ENCODE data around the gene RABGAP1L.

DNA sequence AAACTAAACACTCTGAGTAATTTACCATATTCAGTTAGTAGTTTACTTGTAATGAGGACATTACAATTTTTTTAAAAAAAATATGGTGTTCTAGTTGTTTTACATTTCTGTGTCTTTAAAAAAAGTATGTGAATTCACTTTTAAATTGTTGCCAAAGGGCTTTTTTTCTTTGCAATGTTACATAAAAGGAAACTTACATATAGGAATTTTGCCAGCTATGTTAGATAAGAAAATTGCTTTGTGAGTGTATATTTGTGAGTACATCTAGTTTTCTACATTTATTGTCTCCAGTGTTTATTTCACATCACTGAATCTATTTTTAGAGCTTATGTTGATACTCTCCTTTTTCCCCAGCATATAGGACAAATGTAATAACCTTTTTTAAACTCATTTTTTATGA lies 495.2 kb downstream of the RABGAP1L start:
- TF ChIP-seq, protein P1, sequence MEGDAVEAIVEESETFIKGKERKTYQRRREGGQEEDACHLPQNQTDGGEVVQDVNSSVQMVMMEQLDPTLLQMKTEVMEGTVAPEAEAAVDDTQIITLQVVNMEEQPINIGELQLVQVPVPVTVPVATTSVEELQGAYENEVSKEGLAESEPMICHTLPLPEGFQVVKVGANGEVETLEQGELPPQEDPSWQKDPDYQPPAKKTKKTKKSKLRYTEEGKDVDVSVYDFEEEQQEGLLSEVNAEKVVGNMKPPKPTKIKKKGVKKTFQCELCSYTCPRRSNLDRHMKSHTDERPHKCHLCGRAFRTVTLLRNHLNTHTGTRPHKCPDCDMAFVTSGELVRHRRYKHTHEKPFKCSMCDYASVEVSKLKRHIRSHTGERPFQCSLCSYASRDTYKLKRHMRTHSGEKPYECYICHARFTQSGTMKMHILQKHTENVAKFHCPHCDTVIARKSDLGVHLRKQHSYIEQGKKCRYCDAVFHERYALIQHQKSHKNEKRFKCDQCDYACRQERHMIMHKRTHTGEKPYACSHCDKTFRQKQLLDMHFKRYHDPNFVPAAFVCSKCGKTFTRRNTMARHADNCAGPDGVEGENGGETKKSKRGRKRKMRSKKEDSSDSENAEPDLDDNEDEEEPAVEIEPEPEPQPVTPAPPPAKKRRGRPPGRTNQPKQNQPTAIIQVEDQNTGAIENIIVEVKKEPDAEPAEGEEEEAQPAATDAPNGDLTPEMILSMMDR (conservative IDR thresholded peaks at IDR 0.05; ENCODE audit: low read length), result no peak
- TF ChIP-seq EZH2phosphoT487 (IDR thresholded peaks at IDR 0.05; ENCODE audit: borderline replicate concordance, low read depth, low read length), result no peak

Measured in OCI-LY7 (cell line).